ENCODE measurements around the gene SLC6A6. TPM values are rescaled to one million over a fixed set of nuclear protein-coding genes. Genes with fewer than 3 reads are reported as not detected.

Gene SLC6A6
- total RNA-seq, 2 experiments from 2014 or later = 27.8 to 31.2 TPM

GRCh38 chr3:14446988-14447570 is 44.7 kb downstream of the SLC6A6 start:
- Histone ChIP-seq H3K9me3 (ENCODE audit: control insufficient read depth in 1 of 2, insufficient read depth in 1 of 2, low read length in 2 of 2) (no peaks in the 10 kb centered on the region), H3K36me3 (ENCODE audit: insufficient read depth, low read length) (peaks cover 81% of the 10 kb centered on the region), H3K27me3 (ENCODE audit: control insufficient read depth in 1 of 2, insufficient read depth in 2 of 2, low read length in 2 of 2) (no peaks in the 10 kb centered on the region), H3K27ac (ENCODE audit: low read depth in 1 of 2, low read length in 2 of 2) (no peak overlapping the region), H3K4me1 (ENCODE audit: insufficient read depth, low read length) (no peaks in the 10 kb centered on the region), H3K4me3 (ENCODE audit: low read length) (no peak overlapping the region)
- Mint-ChIP-seq H3K9me3 (no peaks in the 10 kb centered on the region), H3K36me3 (ENCODE audit: low read depth) (peaks cover 70% of the 10 kb centered on the region), H3K27ac (no peak overlapping the region), H3K4me1 (ENCODE audit: low read depth) (no peaks in the 10 kb centered on the region), H3K27me3 (no peaks in the 10 kb centered on the region), H3K4me3 (no peak overlapping the region)
- ChIA-PET CTCF (no interaction called here), POLR2A (no interaction called here)
- intact Hi-C loops (cut with DNase I, micrococcal nuclease) = no loop called here
- TF ChIP-seq, protein P1, sequence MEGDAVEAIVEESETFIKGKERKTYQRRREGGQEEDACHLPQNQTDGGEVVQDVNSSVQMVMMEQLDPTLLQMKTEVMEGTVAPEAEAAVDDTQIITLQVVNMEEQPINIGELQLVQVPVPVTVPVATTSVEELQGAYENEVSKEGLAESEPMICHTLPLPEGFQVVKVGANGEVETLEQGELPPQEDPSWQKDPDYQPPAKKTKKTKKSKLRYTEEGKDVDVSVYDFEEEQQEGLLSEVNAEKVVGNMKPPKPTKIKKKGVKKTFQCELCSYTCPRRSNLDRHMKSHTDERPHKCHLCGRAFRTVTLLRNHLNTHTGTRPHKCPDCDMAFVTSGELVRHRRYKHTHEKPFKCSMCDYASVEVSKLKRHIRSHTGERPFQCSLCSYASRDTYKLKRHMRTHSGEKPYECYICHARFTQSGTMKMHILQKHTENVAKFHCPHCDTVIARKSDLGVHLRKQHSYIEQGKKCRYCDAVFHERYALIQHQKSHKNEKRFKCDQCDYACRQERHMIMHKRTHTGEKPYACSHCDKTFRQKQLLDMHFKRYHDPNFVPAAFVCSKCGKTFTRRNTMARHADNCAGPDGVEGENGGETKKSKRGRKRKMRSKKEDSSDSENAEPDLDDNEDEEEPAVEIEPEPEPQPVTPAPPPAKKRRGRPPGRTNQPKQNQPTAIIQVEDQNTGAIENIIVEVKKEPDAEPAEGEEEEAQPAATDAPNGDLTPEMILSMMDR (IDR thresholded peaks at IDR 0.05) = no peak
- no peak for ATAC-seq (ENCODE audit: poor library complexity)
- no peak for DNase-seq

DNA sequence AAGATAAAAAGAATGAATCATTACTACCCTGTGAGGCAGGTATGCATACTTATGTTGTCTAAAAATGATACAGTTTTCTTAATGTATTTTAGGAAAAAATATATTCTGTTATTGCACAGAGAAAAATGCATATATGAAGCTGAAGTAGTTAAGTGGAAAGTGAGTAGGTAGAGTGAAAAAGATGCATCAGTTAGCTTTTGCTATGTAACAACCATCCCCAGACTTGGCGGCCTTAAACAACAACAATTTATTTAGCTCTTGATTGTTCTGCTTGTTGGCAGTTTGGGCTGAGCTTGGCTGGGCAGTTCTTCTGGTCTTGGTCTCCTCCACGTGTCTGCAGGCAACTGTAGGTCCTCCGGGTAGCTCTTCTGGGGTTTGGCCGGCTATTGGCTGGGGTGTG is 45.7 kb downstream of the SLC6A6 start:
- Mint-ChIP-seq H3K4me1 (ENCODE audit: low read depth) (no peaks in the 10 kb centered on the region), H3K27me3 (no peaks in the 10 kb centered on the region), H3K27ac (no peak overlapping the region), H3K9me3 (no peaks in the 10 kb centered on the region), H3K4me3 (no peak overlapping the region), H3K36me3 (ENCODE audit: low read depth) (peaks cover 72% of the 10 kb centered on the region)
- intact Hi-C loops (cut with DNase I, micrococcal nuclease) = no loop called here
- ATAC-seq (ENCODE audit: poor library complexity) = no peak
- Histone ChIP-seq H3K36me3 (ENCODE audit: insufficient read depth, low read length) (peaks cover 89% of the 10 kb centered on the region), H3K27me3 (ENCODE audit: control insufficient read depth in 1 of 2, insufficient read depth in 2 of 2, low read length in 2 of 2) (no peaks in the 10 kb centered on the region), H3K27ac (ENCODE audit: low read depth in 1 of 2, low read length in 2 of 2) (no peak overlapping the region), H3K9me3 (ENCODE audit: control insufficient read depth in 1 of 2, insufficient read depth in 1 of 2, low read length in 2 of 2) (no peaks in the 10 kb centered on the region), H3K4me1 (ENCODE audit: insufficient read depth, low read length) (no peaks in the 10 kb centered on the region), H3K4me3 (ENCODE audit: low read length) (no peak overlapping the region)
- TF ChIP-seq, protein P1 (IDR thresholded peaks at IDR 0.05) = no peak
- POLR2A ChIA-PET = no interaction called here
- DNase-seq = no peak
- CTCF ChIA-PET = no interaction called here

GRCh38 chr3:14448756-14449727 is 46.6 kb downstream of the SLC6A6 start:
- no peak for ATAC-seq (ENCODE audit: poor library complexity)
- no peaks in the 10 kb centered on the region for H3K27me3 Mint-ChIP-seq
- no peaks in the 10 kb centered on the region for H3K4me1 ChIP-seq (ENCODE audit: insufficient read depth, low read length)
- no peak overlapping the region for H3K4me3 Mint-ChIP-seq
- no peaks in the 10 kb centered on the region for H3K9me3 ChIP-seq (ENCODE audit: control insufficient read depth in 1 of 2, insufficient read depth in 1 of 2, low read length in 2 of 2)
- ChIA-PET CTCF (no interaction called here), POLR2A (no interaction called here)
- H3K4me1 Mint-ChIP-seq (ENCODE audit: low read depth) = no peaks in the 10 kb centered on the region
- no peaks in the 10 kb centered on the region for H3K9me3 Mint-ChIP-seq
- peaks cover 76% of the 10 kb centered on the region for H3K36me3 Mint-ChIP-seq (ENCODE audit: low read depth)
- H3K27ac Mint-ChIP-seq = no peak overlapping the region
- DNase-seq = no peak
- H3K27ac ChIP-seq (ENCODE audit: low read depth in 1 of 2, low read length in 2 of 2) = no peak overlapping the region
- no peak overlapping the region for H3K4me3 ChIP-seq (ENCODE audit: low read length)
- H3K36me3 ChIP-seq (ENCODE audit: insufficient read depth, low read length) = peaks cover 86% of the 10 kb centered on the region
- intact Hi-C loops (cut with DNase I, micrococcal nuclease) = no loop called here
- TF ChIP-seq, protein P1 (IDR thresholded peaks at IDR 0.05) = no peak
- H3K27me3 ChIP-seq (ENCODE audit: control insufficient read depth in 1 of 2, insufficient read depth in 2 of 2, low read length in 2 of 2) = no peaks in the 10 kb centered on the region

All from CD4-positive, alpha-beta T cell (primary cell).